Calu3 (cell line): ENCODE data around the gene CCNL2. TPM values are rescaled to one million over a fixed set of nuclear protein-coding genes. Genes with fewer than 3 reads are reported as not detected.

Experiments
- BruUV-seq: library from RNA; stranded (reverse); fragments of 400-500 nt; replicated peaks from 2 replicates; lab custom pipeline; 2021; lab: Mats Ljungman, UMichigan
- CTCF ChIA-PET: fragments of 300-600 bp; sonication (Branson Sonifier 250); formaldehyde crosslinking; loops from one replicate; lab custom pipeline; 2022; ENCODE audit warnings: antibody characterized with exemption; lab: Charles Lee
- DNase-seq: peaks from one replicate; pipeline ENCODE4 v3.0.0; 2022
- H3K27ac Mint-ChIP-seq: one replicate; pipeline ENCODE4 v1.8.0; 2022; ENCODE audit warnings: mixed read lengths; ENCODE audit not compliant: unreplicated experiment
- H3K27me3 Mint-ChIP-seq: one replicate; pipeline ENCODE4 v1.8.0; 2022; ENCODE audit warnings: mixed read lengths; ENCODE audit not compliant: unreplicated experiment
- H3K36me3 Mint-ChIP-seq: one replicate; pipeline ENCODE4 v1.8.0; 2022; ENCODE audit warnings: mild to moderate bottlenecking, moderate library complexity, mixed read lengths; ENCODE audit not compliant: insufficient read depth, unreplicated experiment
- H3K4me1 Mint-ChIP-seq: one replicate; pipeline ENCODE4 v1.8.0; 2022; ENCODE audit warnings: mild to moderate bottlenecking, low read depth, mixed read lengths; ENCODE audit not compliant: unreplicated experiment
- H3K4me3 Mint-ChIP-seq: one replicate; pipeline ENCODE4 v1.8.0; 2022; ENCODE audit warnings: mild to moderate bottlenecking, low read depth, moderate library complexity, mixed read lengths; ENCODE audit not compliant: unreplicated experiment
- H3K9me3 Mint-ChIP-seq: one replicate; pipeline ENCODE4 v1.8.0; 2022; ENCODE audit warnings: low read depth, mixed read lengths; ENCODE audit not compliant: unreplicated experiment
- intact Hi-C: fragments of 100-400 bp; cut with micrococcal nuclease; formaldehyde crosslinking; loops from one replicate; pipeline ENCODE4 v1.10.0; 2022; ENCODE audit not compliant: unreplicated experiment
- total RNA-seq: library from RNA; stranded (reverse); gene quantifications from 2 replicates; pipeline ENCODE4 v1.2.3, GENCODE V29; 2022
- TF ChIP-seq, protein P1 (sequence below): fragments of 200-600 bp; IDR thresholded peaks from one replicate; pipeline ENCODE4 v1.8.0; 2022; ENCODE audit warnings: antibody characterized with exemption; ENCODE audit not compliant: unreplicated experiment

The CCNL2 gene
- total RNA-seq, 1 experiment from 2014 or later, result 166 TPM

GRCh38 chr1:1342061-1342562, 57.0 kb downstream of the CCNL2 start:
- Mint-ChIP-seq H3K27ac (no peak overlapping the region), H3K9me3 (no peaks in the 10 kb centered on the region), H3K4me1 (peaks cover 20% of the 10 kb centered on the region), H3K4me3 (no peak overlapping the region), H3K27me3 (no peaks in the 10 kb centered on the region), H3K36me3 (peaks cover 62% of the 10 kb centered on the region)
- intact Hi-C loops, result no loop called here
- BruUV-seq, result no TSS peak
- no peak for DNase-seq
- TF ChIP-seq, protein P1, sequence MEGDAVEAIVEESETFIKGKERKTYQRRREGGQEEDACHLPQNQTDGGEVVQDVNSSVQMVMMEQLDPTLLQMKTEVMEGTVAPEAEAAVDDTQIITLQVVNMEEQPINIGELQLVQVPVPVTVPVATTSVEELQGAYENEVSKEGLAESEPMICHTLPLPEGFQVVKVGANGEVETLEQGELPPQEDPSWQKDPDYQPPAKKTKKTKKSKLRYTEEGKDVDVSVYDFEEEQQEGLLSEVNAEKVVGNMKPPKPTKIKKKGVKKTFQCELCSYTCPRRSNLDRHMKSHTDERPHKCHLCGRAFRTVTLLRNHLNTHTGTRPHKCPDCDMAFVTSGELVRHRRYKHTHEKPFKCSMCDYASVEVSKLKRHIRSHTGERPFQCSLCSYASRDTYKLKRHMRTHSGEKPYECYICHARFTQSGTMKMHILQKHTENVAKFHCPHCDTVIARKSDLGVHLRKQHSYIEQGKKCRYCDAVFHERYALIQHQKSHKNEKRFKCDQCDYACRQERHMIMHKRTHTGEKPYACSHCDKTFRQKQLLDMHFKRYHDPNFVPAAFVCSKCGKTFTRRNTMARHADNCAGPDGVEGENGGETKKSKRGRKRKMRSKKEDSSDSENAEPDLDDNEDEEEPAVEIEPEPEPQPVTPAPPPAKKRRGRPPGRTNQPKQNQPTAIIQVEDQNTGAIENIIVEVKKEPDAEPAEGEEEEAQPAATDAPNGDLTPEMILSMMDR, result no peak
- CTCF ChIA-PET, result no interaction called here

- Mint-ChIP-seq H3K27me3 (no peaks in the 10 kb centered on the region), H3K4me3 (no peak overlapping the region), H3K36me3 (peaks cover 57% of the 10 kb centered on the region), H3K4me1 (peaks cover 14% of the 10 kb centered on the region), H3K9me3 (no peaks in the 10 kb centered on the region), H3K27ac (no peak overlapping the region)
- intact Hi-C loops, result no loop called here
- CTCF ChIA-PET, result no interaction called here
- no peak for DNase-seq
- TF ChIP-seq, protein P1, result no peak
- no TSS peak for BruUV-seq
Measured at GRCh38 chr1:1341549-1342021, 57.5 kb downstream of the CCNL2 start.

GRCh38 chr1:1340791-1341548, 58.2 kb downstream of the CCNL2 start:
- Mint-ChIP-seq H3K9me3 (no peaks in the 10 kb centered on the region), H3K27ac (no peak overlapping the region), H3K4me3 (no peak overlapping the region), H3K36me3 (peaks cover 55% of the 10 kb centered on the region), H3K4me1 (peaks cover 14% of the 10 kb centered on the region), H3K27me3 (no peaks in the 10 kb centered on the region)
- TF ChIP-seq, protein P1, result no peak
- CTCF ChIA-PET, result no interaction called here
- no peak for DNase-seq
- BruUV-seq, result no TSS peak
- intact Hi-C loops, result no loop called here

DNA sequence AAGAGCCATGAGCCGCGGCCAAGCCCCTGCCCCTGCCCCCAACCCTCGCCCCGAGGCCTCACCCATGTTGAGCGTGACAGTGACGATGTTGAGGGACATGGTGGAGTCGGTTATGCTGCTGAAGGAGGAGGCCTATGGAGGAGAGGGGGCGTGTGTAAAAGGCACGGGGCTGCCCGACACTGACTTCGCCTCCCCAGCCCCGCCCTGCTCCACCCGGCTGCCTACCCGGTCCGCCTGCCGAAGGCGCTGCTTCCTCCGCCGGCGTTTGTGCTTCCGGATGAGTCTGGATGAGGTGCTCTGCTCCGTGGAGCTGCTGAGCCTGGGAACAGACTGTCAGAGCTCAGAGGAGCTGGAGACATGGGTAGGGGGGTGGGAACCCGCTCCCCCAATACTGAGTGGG, 59.0 kb downstream of the CCNL2 start:
- Mint-ChIP-seq H3K27me3 (no peaks in the 10 kb centered on the region), H3K4me3 (no peak overlapping the region), H3K4me1 (peaks cover 14% of the 10 kb centered on the region), H3K9me3 (no peaks in the 10 kb centered on the region), H3K27ac (no peak overlapping the region), H3K36me3 (peaks cover 54% of the 10 kb centered on the region)
- intact Hi-C loops, result no loop called here
- CTCF ChIA-PET, result no interaction called here
- DNase-seq, result no peak
- TF ChIP-seq, protein P1, result no peak
- no TSS peak for BruUV-seq
